ENCODE data around the gene ELL2. TPM values are rescaled to one million over a fixed set of nuclear protein-coding genes. Genes with fewer than 3 reads are reported as not detected.

Gene ELL2
- total and polyA plus RNA-seq, 2 of the 13 experiments (the other 11 are each of a cell fraction or from before 2014, with no cell fraction given): 78.9 to 97.1 TPM

GRCh38 chr5:95924720-95925377 lies 36.8 kb downstream of the ELL2 start (continued):
- TF ChIP-seq ZNF556 (CRISPR knock-in tag; IDR thresholded peaks at IDR 0.05; ENCODE audit: borderline replicate concordance) (no peak), CREBL2 (CRISPR knock-in tag; IDR thresholded peaks at IDR 0.05; ENCODE audit: borderline replicate concordance) (no peak), TEAD2 (CRISPR knock-in tag; IDR thresholded peaks at IDR 0.05) (no peak), NONO (IDR thresholded peaks at IDR 0.05) (no peak), NONO (CRISPR knock-in tag; conservative IDR thresholded peaks at IDR 0.05) (no peak), HMG20A (CRISPR knock-in tag; IDR thresholded peaks at IDR 0.05; ENCODE audit: borderline replicate concordance) (peak; percentile 84), PRDM10 (CRISPR knock-in tag; IDR thresholded peaks at IDR 0.05; ENCODE audit: low read depth) (0 out of 2 replicates have a peak, but pooled peaks have one; percentile 38), FLYWCH1 (CRISPR knock-in tag; IDR thresholded peaks at IDR 0.05) (no peak; the same call in 1 of the 2 replicates), PAXIP1 (CRISPR knock-in tag; conservative IDR thresholded peaks at IDR 0.05) (peak; percentile 71), ZNF510 (CRISPR knock-in tag; IDR thresholded peaks at IDR 0.05; ENCODE audit: low read depth) (0 out of 2 replicates have a peak, but pooled peaks have one; percentile 46), HNF4G (IDR thresholded peaks at IDR 0.05; ENCODE audit: borderline replicate concordance, low read depth, low read length) (peak; percentile 29; the same call in 1 of the 2 replicates), HNF4G (CRISPR knock-in tag; IDR thresholded peaks at IDR 0.05; ENCODE audit: borderline replicate concordance, low read depth) (no peak), ASH2L (IDR thresholded peaks at IDR 0.05; ENCODE audit: insufficient read length, low read depth, low read length) (peak; percentile 10), ZNF7 (CRISPR knock-in tag; IDR thresholded peaks at IDR 0.05) (no peak), NR2F6 (IDR thresholded peaks at IDR 0.05) (peak; percentile 75), NR2F6 (CRISPR knock-in tag; IDR thresholded peaks at IDR 0.05) (peak; percentile 84)
- TF ChIP-seq, protein P1, sequence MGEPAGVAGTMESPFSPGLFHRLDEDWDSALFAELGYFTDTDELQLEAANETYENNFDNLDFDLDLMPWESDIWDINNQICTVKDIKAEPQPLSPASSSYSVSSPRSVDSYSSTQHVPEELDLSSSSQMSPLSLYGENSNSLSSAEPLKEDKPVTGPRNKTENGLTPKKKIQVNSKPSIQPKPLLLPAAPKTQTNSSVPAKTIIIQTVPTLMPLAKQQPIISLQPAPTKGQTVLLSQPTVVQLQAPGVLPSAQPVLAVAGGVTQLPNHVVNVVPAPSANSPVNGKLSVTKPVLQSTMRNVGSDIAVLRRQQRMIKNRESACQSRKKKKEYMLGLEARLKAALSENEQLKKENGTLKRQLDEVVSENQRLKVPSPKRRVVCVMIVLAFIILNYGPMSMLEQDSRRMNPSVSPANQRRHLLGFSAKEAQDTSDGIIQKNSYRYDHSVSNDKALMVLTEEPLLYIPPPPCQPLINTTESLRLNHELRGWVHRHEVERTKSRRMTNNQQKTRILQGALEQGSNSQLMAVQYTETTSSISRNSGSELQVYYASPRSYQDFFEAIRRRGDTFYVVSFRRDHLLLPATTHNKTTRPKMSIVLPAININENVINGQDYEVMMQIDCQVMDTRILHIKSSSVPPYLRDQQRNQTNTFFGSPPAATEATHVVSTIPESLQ (CRISPR knock-in tag; conservative IDR thresholded peaks at IDR 0.05): no peak
- TF ChIP-seq, protein P2, sequence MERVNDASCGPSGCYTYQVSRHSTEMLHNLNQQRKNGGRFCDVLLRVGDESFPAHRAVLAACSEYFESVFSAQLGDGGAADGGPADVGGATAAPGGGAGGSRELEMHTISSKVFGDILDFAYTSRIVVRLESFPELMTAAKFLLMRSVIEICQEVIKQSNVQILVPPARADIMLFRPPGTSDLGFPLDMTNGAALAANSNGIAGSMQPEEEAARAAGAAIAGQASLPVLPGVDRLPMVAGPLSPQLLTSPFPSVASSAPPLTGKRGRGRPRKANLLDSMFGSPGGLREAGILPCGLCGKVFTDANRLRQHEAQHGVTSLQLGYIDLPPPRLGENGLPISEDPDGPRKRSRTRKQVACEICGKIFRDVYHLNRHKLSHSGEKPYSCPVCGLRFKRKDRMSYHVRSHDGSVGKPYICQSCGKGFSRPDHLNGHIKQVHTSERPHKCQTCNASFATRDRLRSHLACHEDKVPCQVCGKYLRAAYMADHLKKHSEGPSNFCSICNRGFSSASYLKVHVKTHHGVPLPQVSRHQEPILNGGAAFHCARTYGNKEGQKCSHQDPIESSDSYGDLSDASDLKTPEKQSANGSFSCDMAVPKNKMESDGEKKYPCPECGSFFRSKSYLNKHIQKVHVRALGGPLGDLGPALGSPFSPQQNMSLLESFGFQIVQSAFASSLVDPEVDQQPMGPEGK (CRISPR knock-in tag; IDR thresholded peaks at IDR 0.05): 0 out of 2 replicates have a peak, but pooled peaks have one; percentile 45

All from HepG2 (cell line).